GM13976 (cell line): Measurements from ENCODE around the gene TLR6.

Source experiments
- DNase-seq: peaks from one replicate; pipeline ENCODE4 v3.0.0; 2012; ENCODE audit warnings: low spot score
- in situ Hi-C: fragments of 300-500 bp; cut with MboI; formaldehyde crosslinking; loops from one replicate; pipeline ENCODE4 v1.12.0; 2022; ENCODE audit warnings: low sequenced_read_pairs, mixed read lengths, inconsistent platforms; ENCODE audit not compliant: unreplicated experiment
- TF ChIP-seq, protein P1 (sequence below): IDR thresholded peaks from 2 replicates; pipeline ENCODE4 v1.5.1; 2012; ENCODE audit warnings: borderline replicate concordance, mild to moderate bottlenecking; ENCODE audit not compliant: insufficient read depth; ENCODE audit errors: extremely low read depth, missing control alignments, control extremely low read depth

TLR6 gene

DNA sequence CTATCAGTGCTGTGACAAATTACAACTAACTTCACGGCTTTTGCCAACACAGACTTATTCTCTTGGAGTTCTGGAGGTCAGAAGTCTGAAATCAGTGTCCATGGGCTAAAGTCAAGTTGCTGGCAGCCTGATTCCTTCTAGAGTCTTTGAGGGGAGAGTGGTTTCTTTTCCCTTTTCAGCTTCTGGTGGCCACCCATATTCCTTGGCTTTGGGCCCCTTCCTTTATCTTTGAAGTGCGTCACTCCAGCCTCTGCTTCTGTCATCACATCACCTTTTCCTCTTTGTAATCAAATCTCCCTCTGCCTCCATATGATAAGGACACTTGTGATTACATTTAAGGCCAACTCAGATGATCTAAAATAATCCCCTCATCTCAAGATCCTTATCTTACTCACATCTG, 20.0 kb upstream of the TLR6 start:
- TF ChIP-seq, protein P1, sequence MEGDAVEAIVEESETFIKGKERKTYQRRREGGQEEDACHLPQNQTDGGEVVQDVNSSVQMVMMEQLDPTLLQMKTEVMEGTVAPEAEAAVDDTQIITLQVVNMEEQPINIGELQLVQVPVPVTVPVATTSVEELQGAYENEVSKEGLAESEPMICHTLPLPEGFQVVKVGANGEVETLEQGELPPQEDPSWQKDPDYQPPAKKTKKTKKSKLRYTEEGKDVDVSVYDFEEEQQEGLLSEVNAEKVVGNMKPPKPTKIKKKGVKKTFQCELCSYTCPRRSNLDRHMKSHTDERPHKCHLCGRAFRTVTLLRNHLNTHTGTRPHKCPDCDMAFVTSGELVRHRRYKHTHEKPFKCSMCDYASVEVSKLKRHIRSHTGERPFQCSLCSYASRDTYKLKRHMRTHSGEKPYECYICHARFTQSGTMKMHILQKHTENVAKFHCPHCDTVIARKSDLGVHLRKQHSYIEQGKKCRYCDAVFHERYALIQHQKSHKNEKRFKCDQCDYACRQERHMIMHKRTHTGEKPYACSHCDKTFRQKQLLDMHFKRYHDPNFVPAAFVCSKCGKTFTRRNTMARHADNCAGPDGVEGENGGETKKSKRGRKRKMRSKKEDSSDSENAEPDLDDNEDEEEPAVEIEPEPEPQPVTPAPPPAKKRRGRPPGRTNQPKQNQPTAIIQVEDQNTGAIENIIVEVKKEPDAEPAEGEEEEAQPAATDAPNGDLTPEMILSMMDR, result no peak
- in situ Hi-C loops, result no loop called here
- DNase-seq, result no peak

DNA sequence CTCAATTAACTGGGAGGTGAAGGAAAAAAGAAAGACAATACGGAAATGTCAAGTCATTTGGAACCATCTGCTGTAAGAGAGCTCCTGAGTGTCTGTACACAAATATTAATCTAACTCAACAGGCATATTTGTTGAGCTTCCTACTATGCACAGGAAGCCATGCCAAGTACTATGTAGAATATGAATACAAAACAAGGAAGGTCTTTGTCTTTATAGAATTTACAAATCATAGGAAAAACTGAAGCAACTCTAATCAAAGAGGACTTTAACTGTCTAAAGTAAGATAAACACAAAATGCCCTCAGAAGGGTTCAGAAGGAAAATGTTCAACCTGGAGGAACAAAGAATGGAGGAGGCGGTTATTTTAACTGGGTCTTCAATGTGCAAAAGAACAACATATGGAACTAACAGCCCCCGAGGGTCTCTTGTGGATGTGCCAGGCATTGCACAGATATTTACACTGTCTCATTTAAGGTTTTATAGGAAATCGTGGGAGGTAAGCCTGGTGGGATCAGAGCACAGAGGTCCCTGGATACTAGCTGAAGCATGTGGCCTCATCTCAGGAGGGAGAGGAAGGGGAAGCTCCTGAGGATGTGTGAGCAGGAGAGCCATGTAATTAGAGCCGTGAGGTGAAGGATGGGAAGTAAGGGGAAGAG, 16.8 kb upstream of the TLR6 start:
- DNase-seq, result no peak
- in situ Hi-C loops, result no loop called here
- TF ChIP-seq, protein P1, result no peak

DNA sequence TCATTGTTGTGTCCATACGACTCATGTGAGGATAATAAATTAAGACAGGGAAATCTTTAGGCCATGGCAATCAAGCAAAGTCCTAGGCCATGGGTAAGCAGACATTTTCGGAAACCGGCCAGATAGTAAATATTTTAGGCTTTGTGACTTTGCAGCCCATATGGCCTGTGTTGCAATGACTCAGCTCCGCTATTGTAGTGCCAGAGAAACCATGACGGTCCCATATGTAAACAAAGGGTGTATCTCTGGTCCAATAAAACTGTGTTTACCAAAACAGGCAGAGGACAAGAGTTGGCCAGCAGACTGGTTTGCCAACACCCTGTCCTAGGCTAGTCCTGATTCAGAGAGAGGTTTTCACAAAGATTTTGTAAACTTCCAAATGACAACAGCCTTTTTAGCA, 16.0 kb upstream of the TLR6 start:
- TF ChIP-seq, protein P1, result no peak
- DNase-seq, result no peak
- in situ Hi-C loops, result no loop called here

DNA sequence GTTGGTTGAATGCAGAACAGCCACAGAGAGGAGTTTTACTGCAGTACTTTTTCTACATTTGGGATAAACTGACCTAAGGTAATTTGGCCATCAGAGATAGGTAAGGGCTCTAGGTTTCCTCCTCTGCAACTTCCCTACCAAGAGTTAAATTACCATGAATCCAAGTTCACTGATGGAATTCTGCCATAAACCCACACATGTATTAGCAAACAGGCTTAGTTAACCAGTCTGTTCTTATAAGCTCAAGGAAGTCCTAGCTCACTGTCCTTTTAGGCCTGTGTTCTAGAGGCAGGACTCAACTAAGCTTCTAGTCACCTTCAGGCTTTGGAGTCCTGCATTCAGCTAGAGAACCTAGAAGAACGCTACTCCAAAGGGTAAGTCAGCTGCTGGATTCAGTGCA, 15.0 kb upstream of the TLR6 start:
- TF ChIP-seq, protein P1, result no peak

DNA sequence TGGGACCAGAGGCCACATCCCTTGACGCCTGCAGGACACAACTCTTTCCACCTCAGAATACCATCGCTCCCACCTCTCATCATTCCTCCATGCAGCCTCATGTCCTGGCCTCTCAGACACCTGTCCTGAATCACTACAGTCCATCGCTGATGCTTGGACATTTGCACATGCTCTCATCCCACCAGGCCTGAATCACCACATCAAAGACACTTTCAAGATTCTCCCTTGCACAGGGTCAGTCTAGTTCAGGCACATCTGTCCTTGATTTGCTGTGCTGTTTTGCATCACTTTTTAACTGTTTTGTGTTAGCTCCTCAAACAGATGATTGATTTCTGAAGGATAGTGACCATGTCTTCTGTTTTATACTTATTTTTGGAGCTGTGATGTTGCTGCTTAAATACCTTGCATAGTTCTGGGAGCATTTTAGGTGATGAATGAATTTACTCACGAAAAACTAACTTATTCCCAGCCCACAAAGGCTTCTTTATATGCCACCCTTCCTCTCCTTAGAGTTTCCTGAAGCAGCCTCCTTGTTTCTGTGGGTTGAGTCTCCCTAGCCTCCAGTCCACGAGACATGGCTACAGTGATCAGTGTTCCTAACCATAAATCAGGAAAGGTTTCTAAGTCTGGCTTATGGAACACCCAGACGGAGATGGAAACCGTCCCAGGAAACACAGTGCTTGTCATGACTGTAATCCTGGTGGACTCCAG, 13.6 kb upstream of the TLR6 start:
- no peak for DNase-seq
- in situ Hi-C loops, result no loop called here
- TF ChIP-seq, protein P1, result no peak

More for the DNA sequence above, 15.0 kb upstream of the TLR6 start:
- no peak for DNase-seq
- in situ Hi-C loops, result no loop called here

DNA sequence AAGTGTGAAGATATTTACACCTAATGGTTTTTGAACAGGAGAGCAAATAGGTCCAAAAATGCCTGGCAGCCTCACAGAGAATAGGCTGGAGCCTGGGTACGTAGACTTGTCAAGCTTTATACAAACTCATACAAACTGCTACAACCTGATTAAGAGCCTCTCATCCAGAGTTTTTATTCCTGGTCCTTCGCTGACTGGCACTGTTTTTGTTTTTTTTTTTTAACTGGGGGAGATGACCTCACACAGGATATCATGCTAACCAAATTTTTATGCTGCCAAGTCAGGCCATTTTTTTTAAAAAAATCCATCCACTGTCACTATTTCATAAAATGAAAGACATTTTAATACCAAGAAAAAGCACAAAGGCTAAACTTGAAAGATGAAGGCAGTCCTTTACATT, 12.9 kb upstream of the TLR6 start:
- in situ Hi-C loops, result no loop called here
- TF ChIP-seq, protein P1, result no peak

More for the DNA sequence above, 12.9 kb upstream of the TLR6 start:
- no peak for DNase-seq
